Stomach (tissue), 9 donors: ENCODE results near the gene AFAP1. TPM values are rescaled to one million over a fixed set of nuclear protein-coding genes. Genes with fewer than 3 reads are reported as not detected.

ENCODE experiments used
- DNase-seq, 2 donors: peaks; one replicate each; pipeline versions ENCODE4 v3.0.0 to v3.0.0-alpha.2; 2013 to 2019
- H3K27ac ChIP-seq, 5 donors: fragments of 200-600 bp in 4 of 5; sonication (generic) in 4 of 5; one replicate each; pipeline ENCODE4 v1.5.1; 2013 to 2019; ENCODE audit warnings: mild to moderate bottlenecking in 1 of 5, moderate library complexity in 1 of 5
- H3K27me3 ChIP-seq, 3 donors: fragments of 200-600 bp; sonication (generic); one replicate each; pipeline ENCODE4 v1.5.1; 2017 to 2019; ENCODE audit warnings: mixed run types in 1 of 3
- H3K36me3 ChIP-seq, 4 donors: fragments of 200-600 bp; sonication (generic); 1 replicate in 3 of 4; 2 replicates in 1 of 4; pipeline ENCODE4 v1.5.1; 2016 to 2019
- H3K4me1 ChIP-seq, 4 donors: fragments of 200-600 bp; sonication (generic); one replicate each; pipeline ENCODE4 v1.5.1; 2016 to 2019
- H3K4me3 ChIP-seq, 4 donors: fragments of 200-600 bp; sonication (generic) in 3 of 4; one replicate each; pipeline ENCODE4 v1.5.1; 2016 to 2019; ENCODE audit warnings: mild to moderate bottlenecking in 1 of 4
- H3K9me3 ChIP-seq, 4 donors: fragments of 200-600 bp; sonication (generic); one replicate each; pipeline ENCODE4 v1.5.1; 2016 to 2019
- CTCF ChIP-seq, 7 experiments: fragments of 450-650 bp in 4 of 7; fragments of 200-600 bp in 3 of 7; sonication (generic) in 3 of 7; IDR thresholded peaks; one replicate each; pipeline ENCODE4 v1.5.1; 2016 to 2019; ENCODE audit warnings: antibody characterized with exemption in 7 of 7, control low read depth in 2 of 7, mild to moderate bottlenecking in 1 of 7
- EP300 ChIP-seq: sonication (generic); formaldehyde crosslinking; IDR thresholded peaks from one replicate; pipeline ENCODE4 v1.6.1; 2017; ENCODE audit warnings: antibody characterized with exemption
- POLR2A ChIP-seq, 4 donors: fragments of 450-650 bp; IDR thresholded peaks; one replicate each; pipeline ENCODE4 v1.6.1; 2016; ENCODE audit warnings: antibody characterized with exemption in 4 of 4, control low read depth in 2 of 4, mild to moderate bottlenecking in 1 of 4, moderate library complexity in 1 of 4
- POLR2AphosphoS5 ChIP-seq, 3 donors: sonication (generic); formaldehyde crosslinking; IDR thresholded peaks; one replicate each; pipeline ENCODE4 v1.6.1; 2016; ENCODE audit warnings: antibody characterized with exemption in 3 of 3
- WGBS, 5 donors: extraction: QIAGEN DNeasy Blood & Tissue Kit in 3 of 5; methylation state at CpG; one replicate each; pipeline versions ENCODE4 v1.1.5 to v1.1.7; 2013 to 2018; 5-methylcytosine and 5-hydroxymethylcytosine counted together
- intact Hi-C: fragments of 100-400 bp; cut with DNase I; formaldehyde crosslinking; loops from one replicate; pipeline ENCODE4 v1.15.1; 2023; ENCODE audit warnings: low total_unique reads
- polyA plus RNA-seq, 3 donors: library from polyadenylated mRNA; stranded (reverse); fragments of 200-250 nt; gene quantifications; one replicate each; pipeline ENCODE4 v1.2.3, GENCODE V29; 2013
- total RNA-seq, 5 donors: library from RNA; depleted of rRNA; stranded (reverse); fragments of >200 nt; gene quantifications; one replicate each; pipeline versions ENCODE4 v1.1.0 to v1.2.3, GENCODE V29; 2014 to 2016
- donor health status: healthy with polysubstance abuse.
- donor health status: Bipolar disorder and iron deficiency.
- donor health status: healthy.

Gene AFAP1
- total and polyA plus RNA-seq, 8 donors = 4.1 to 88.9 (median 12.8) TPM

- no peaks in the 10 kb centered on the region for H3K27me3 ChIP-seq
- H3K36me3 ChIP-seq = peaks cover 7 to 51% (median 43%) of the 10 kb centered on the region in 4 donors
- no peaks in the 10 kb centered on the region for H3K4me1 ChIP-seq
- H3K9me3 ChIP-seq = no peaks in the 10 kb centered on the region
- DNase-seq = no peak
- H3K4me3 ChIP-seq = no peak overlapping the region
- TF ChIP-seq EP300 = no peak
- TF ChIP-seq POLR2A (IDR thresholded peaks at IDR 0.05) = no peak
- TF ChIP-seq POLR2AphosphoS5 (IDR thresholded peaks at IDR 0.05) = no peak
- no peak for TF ChIP-seq CTCF (IDR thresholded peaks at IDR 0.05)
- no peak overlapping the region for H3K27ac ChIP-seq
- 62 to 81% (median 73%) methylated on average over 12 of the region's 12 CpGs for WGBS, 5 donors
- intact Hi-C loops = no loop called here
Measured at GRCh38 chr4:7759216-7759615, 180.4 kb downstream of the AFAP1 start.

GRCh38 chr4:7758476-7758875 is 181.2 kb downstream of the AFAP1 start:
- H3K27ac ChIP-seq = peak overlapping the region in 1 of 5 donors; percentile 20
- intact Hi-C loops = no loop called here
- no peak for DNase-seq
- H3K4me1 ChIP-seq = no peaks in the 10 kb centered on the region
- no peaks in the 10 kb centered on the region for H3K9me3 ChIP-seq
- H3K4me3 ChIP-seq = no peak overlapping the region
- no peak for TF ChIP-seq EP300
- no peaks in the 10 kb centered on the region for H3K27me3 ChIP-seq
- 84 to 91% (median 91%) methylated on average over 11 of the region's 11 CpGs for WGBS, 5 donors
- peaks cover 7 to 44% (median 36%) of the 10 kb centered on the region in 4 donors for H3K36me3 ChIP-seq

GRCh38 chr4:7757501-7758471 is 181.9 kb downstream of the AFAP1 start:
- no peak overlapping the region for H3K4me3 ChIP-seq
- H3K27me3 ChIP-seq = no peaks in the 10 kb centered on the region
- intact Hi-C loops = no loop called here
- no peak for DNase-seq
- peaks cover under 1 to 37% (median 29%) of the 10 kb centered on the region in 4 donors for H3K36me3 ChIP-seq
- H3K27ac ChIP-seq = peak overlapping the region in 1 of 5 donors; percentile 20
- H3K4me1 ChIP-seq = no peaks in the 10 kb centered on the region
- TF ChIP-seq CTCF (IDR thresholded peaks at IDR 0.05) = no peak
- TF ChIP-seq POLR2AphosphoS5 (IDR thresholded peaks at IDR 0.05) = peak in 1 of 3 donors; percentile 1
- TF ChIP-seq POLR2A (IDR thresholded peaks at IDR 0.05) = no peak
- no peak for TF ChIP-seq EP300
- WGBS, 5 donors = 67 to 76% (median 71%) methylated on average over 21 to 22 of the region's 22 CpGs
- no peaks in the 10 kb centered on the region for H3K9me3 ChIP-seq

GRCh38 chr4:7756561-7757355 is 182.9 kb downstream of the AFAP1 start:
- peaks cover 0 to 26% (median 21%) of the 10 kb centered on the region in 4 donors for H3K36me3 ChIP-seq
- intact Hi-C loops = no loop called here
- no peak overlapping the region for H3K4me3 ChIP-seq
- WGBS, 5 donors = 81 to 93% (median 89%) methylated on average over 16 to 32 of the region's 32 CpGs
- H3K4me1 ChIP-seq = no peaks in the 10 kb centered on the region
- no peak for DNase-seq
- no peaks in the 10 kb centered on the region for H3K27me3 ChIP-seq
- H3K9me3 ChIP-seq = no peaks in the 10 kb centered on the region
- peak overlapping the region in 1 of 5 donors; percentile 20 for H3K27ac ChIP-seq
- no peak for TF ChIP-seq CTCF (IDR thresholded peaks at IDR 0.05)
- TF ChIP-seq EP300 = no peak
- TF ChIP-seq POLR2A (IDR thresholded peaks at IDR 0.05) = no peak
- no peak for TF ChIP-seq POLR2AphosphoS5 (IDR thresholded peaks at IDR 0.05)
